ENCODE measurements around the gene PRAMEF5. TPM values are rescaled to one million over a fixed set of nuclear protein-coding genes. Genes with fewer than 3 reads are reported as not detected.
"Not testable (repeated sequence)": the region's sequence is repeated elsewhere in the genome, so short reads cannot be mapped to it uniquely, and the experiment has no call there.

PRAMEF5 gene
- total and polyA plus RNA-seq, 5 experiments from 2014 or later, result not detected

DNA sequence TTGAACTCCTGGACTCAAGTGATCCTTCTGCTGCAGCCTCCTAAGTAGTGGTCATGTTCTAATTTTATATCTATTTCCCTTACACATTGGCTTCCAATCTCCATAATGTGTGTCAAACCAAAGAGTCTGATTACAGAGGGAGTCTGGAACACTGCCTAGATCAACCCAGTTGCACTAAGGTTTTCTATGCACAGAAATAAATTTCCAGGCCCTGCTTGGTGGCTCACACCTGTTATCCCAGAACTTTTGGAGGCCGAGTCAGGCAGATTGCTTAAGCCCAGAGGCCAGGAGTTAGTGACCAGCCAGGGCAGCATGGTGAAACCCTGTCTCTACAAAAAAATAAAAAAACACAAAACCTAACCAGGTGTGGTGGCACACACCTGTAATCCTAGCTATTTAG lies 19.9 kb upstream of the PRAMEF5 start:
- H3K9me3 Mint-ChIP-seq, ATAC-seq, POLR2A ChIA-PET, H3K27ac Mint-ChIP-seq, H3K36me3 Mint-ChIP-seq, H3K4me1 Mint-ChIP-seq, H3K4me3 Mint-ChIP-seq: not testable (repeated sequence)
- DNase-seq, result peak in 1 of 10 donors; percentile 5
- H3K27me3 Mint-ChIP-seq, result peaks cover 4 to 13% (median 7%) of the 10 kb centered on the region in 5 donors

DNA sequence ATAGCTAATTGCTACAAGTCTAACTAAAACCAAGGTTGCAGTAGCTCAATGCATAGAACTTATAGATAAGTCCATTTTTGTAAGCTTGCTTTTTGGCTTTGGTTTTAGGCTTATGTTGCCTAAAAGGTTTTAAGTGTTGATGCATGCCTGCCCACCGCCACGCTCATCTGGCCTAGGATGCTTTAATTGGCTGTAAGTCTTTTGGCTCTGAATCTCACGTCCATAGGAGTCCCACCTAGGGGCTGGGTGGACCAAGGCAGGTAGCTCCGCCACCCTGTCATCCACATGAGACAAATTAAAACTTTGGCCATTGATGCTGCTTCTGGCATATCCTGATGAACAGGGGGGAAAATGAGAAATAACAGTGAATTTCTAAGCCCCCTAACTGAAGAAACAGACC lies 16.4 kb upstream of the PRAMEF5 start:
- H3K4me3 Mint-ChIP-seq, DNase-seq, H3K4me1 Mint-ChIP-seq, POLR2A ChIA-PET, ATAC-seq, H3K27ac Mint-ChIP-seq, H3K9me3 Mint-ChIP-seq, H3K36me3 Mint-ChIP-seq: not testable (repeated sequence)
- peaks cover 0 to 11% (median 0%) of the 10 kb centered on the region in 5 donors for H3K27me3 Mint-ChIP-seq

DNA sequence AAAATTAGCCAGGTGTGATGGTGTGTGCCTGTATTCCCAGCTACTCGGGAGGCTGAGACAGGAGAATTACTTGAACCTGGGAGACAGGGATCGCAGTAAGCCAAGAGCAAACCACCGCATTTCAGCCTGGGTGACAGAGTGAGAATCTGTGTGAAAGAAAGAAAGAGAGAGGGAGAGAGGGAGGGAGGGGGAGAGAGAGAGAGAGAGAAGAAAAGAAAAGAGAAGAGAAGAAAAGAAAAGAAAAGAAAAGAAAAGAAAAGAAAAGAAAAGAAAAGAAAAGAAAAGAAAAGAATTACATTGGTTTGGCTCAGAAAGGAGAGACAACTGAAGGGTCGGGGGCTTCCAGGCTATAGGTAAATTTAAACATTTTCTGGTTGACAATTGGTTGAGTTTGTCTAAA lies 14.4 kb upstream of the PRAMEF5 start:
- H3K27ac Mint-ChIP-seq, DNase-seq, H3K4me1 Mint-ChIP-seq, H3K36me3 Mint-ChIP-seq, POLR2A ChIA-PET, ATAC-seq, H3K4me3 Mint-ChIP-seq, H3K9me3 Mint-ChIP-seq: not testable (repeated sequence)
- peaks cover 0 to 11% (median 3%) of the 10 kb centered on the region in 5 donors for H3K27me3 Mint-ChIP-seq

DNA sequence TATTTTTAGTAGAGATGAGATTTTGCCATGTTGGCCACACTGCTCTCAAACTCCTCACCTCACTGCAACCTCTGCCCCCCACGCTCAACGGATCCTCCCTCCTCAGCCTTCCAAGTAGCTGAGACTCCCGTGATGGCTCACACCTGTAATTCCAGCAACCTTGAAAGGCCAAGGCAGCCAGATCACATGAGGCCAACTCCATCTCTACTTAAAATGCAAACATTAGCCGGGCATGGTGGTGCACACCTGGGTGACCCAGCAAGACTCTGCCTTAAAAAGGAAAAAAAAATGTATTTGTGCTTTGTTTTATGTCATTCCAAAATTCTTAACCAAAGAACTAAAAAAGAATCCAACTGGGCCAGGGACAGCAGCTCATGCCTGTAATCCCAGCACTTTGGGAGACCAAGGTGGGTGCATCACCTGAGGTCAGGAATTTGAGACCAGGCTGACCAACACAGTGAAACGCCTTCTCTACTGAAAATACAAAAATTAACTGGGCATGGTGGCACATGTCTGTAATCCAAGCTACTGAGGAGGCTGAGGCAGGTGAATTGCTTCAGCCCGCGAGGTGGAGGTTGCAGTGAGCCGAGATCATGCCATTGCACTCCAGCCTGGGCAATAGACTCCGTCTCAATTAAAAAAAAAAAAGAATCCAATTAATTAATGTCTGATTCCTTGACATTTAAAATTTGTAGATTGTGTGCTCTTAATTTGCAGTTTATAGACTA lies 10.3 kb upstream of the PRAMEF5 start:
- peaks cover 0 to 13% (median 9%) of the 10 kb centered on the region in 5 donors for H3K27me3 Mint-ChIP-seq
- ATAC-seq, POLR2A ChIA-PET, DNase-seq, H3K9me3 Mint-ChIP-seq, H3K4me3 Mint-ChIP-seq, H3K4me1 Mint-ChIP-seq, H3K36me3 Mint-ChIP-seq, H3K27ac Mint-ChIP-seq: not testable (repeated sequence)

DNA sequence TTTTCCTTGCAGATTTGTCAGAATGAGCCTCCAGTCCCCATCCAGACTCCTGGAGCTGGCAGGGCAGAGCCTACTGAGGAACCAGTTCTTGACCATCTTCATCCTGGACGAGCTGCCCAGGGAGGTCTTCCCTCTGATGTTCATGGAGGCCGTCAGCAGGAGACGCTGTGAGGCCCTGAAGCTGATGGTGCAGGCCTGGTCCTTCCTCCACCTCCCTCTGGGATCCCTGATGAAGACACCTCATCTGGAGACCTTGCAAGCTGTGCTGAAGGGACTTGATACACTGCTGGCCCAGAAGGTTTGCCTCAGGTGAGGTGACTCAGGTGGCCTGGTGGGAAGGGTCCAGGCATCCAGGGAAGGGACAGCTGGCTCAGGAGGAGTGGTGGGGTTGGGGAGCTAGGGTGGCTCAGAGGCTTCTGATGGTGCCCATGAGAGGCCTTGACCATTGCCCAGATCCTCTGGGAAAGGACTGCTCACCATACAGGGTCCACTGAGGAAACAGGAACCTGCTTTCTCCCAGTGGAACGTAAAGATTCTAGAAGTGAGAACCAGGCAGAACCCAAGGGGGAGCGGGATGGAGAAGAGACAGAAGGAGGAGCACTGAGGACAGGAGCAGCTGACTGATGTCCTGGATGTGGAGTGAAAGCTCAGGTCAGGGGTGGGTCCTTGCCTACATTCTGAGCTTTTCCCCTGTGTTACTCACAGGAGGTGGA lies 8.0 kb upstream of the PRAMEF5 start:
- H3K4me3 Mint-ChIP-seq, H3K27ac Mint-ChIP-seq, H3K36me3 Mint-ChIP-seq, ATAC-seq, H3K4me1 Mint-ChIP-seq, H3K9me3 Mint-ChIP-seq, POLR2A ChIA-PET, DNase-seq: not testable (repeated sequence)
- H3K27me3 Mint-ChIP-seq, result peaks cover 0 to 13% (median 9%) of the 10 kb centered on the region in 5 donors

DNA sequence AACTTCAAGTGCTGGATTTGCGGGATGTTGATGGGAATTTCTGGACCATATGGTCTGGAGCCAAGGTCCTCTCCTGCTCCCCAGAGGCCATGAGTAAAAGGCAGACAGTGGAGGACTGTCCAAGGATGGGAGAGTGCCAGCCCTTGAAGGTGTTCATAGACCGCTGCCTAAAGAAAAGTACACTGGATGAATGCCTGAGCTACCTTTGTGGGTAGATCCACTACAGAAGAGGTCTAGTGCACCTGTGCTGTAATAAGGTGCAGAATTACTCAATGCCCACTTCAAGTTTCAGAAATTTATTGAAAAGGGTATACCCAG lies 7.5 kb upstream of the PRAMEF5 start:
- H3K4me3 Mint-ChIP-seq, DNase-seq, POLR2A ChIA-PET, H3K27ac Mint-ChIP-seq, H3K9me3 Mint-ChIP-seq, H3K4me1 Mint-ChIP-seq, ATAC-seq, H3K36me3 Mint-ChIP-seq: not testable (repeated sequence)
- H3K27me3 Mint-ChIP-seq, result peaks cover 0 to 13% (median 9%) of the 10 kb centered on the region in 5 donors

DNA sequence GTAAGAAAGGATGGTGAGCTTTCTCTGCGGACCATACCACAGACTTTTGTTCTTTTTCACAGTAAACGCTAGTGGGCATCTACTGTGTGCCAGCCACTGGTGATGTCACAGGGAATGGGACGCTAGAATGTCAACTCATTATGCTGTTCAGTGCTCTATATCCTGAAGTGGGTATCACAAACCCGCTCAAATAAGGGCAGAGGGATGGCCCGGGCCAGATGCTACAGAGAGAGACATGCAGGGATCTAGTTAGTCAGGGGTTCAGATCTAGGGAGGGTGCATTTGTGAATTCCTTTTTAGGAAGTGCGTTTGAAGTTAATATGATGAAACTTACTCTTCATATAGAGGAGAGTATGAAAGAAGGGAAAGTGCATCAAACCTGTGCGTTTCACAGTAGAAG lies 6.9 kb upstream of the PRAMEF5 start:
- H3K4me1 Mint-ChIP-seq, H3K9me3 Mint-ChIP-seq, POLR2A ChIA-PET, H3K36me3 Mint-ChIP-seq, DNase-seq, H3K27ac Mint-ChIP-seq, H3K4me3 Mint-ChIP-seq, ATAC-seq: not testable (repeated sequence)
- H3K27me3 Mint-ChIP-seq, result peaks cover 0 to 12% (median 9%) of the 10 kb centered on the region in 5 donors

DNA sequence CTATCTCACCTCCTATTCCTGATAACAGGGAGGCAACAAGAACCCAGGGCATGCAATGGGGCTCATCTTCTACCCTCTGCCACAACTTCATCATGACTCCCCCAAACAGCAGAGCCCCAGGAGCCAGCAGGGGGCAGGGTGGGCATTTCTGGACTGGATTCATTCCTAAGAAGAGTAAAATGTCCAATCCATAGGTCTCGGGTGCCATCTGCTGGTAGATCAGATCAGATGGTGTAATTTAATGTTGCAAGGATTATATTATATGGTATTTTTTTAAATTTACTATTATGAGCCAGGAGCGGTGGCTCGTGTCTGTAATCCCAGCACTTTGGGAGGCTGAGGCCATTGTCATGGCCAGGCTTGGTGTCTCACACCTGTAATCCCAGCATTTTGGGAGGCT lies 11.1 kb downstream of the PRAMEF5 start:
- H3K9me3 Mint-ChIP-seq, H3K4me3 Mint-ChIP-seq, H3K27me3 Mint-ChIP-seq, H3K36me3 Mint-ChIP-seq, POLR2A ChIA-PET, H3K4me1 Mint-ChIP-seq, DNase-seq, ATAC-seq, H3K27ac Mint-ChIP-seq: not testable (repeated sequence)

DNA sequence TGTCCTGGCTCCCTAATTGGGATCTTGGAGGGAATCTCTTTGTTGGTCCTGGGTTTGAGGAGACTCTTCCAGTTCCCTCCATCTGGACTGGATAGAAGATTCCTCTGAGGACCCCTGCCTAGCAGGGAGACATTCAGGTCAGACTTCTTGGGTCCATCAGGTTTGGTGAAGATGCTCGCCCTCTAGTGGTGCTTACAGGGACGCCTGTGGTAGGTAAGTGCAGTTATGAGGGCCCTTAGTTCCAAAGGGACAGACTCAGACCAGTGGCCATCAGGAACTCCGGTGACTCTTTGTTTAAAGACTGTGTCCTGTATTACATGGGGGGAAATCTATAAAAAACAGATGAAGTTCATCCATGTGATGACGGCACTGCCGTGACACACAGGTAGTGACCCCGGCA lies 23.0 kb downstream of the PRAMEF5 start:
- H3K9me3 Mint-ChIP-seq, H3K27ac Mint-ChIP-seq, H3K27me3 Mint-ChIP-seq, H3K4me1 Mint-ChIP-seq, H3K36me3 Mint-ChIP-seq, POLR2A ChIA-PET, DNase-seq, ATAC-seq, H3K4me3 Mint-ChIP-seq: not testable (repeated sequence)

DNA sequence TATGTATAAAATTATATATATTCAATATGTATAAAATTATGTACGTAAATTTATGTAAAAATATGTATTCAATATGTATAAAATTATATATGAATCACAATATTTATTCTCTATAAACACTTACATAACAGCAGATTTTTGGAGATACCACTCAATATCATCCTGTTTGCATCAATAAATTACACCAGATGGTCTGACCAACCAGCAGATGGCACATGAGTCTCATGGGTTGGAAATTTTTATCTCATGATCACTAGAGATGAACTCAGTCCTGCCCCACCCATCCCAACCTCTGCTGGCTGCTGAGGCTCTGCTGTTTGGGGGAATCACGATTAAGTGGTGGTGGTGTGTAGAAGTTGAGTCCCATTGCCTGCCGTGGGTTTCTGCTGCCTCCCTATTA lies 25.6 kb downstream of the PRAMEF5 start:
- H3K4me1 Mint-ChIP-seq, POLR2A ChIA-PET: not testable (repeated sequence)

DNA sequence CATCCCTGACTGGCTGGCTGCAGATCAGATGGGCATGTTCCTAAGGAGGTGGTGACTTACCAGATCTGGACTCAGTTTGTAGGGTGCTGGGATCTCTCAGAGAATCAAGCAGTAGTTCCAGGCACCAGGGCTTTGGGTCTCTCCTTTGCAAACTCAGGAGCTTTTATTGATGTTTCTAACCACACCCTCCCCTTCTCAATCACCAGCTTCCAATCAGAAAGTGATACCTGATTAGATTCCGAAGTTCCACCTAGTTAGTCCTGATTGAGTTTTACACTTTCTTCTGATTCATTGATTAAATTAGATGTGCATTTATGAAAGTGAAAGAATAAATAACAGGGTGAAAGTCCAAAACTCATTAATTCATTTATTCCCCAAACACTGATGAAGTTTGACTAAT lies 31.0 kb downstream of the PRAMEF5 start, which contains the start of gene PRAMEF8:
Gene PRAMEF8 (minus strand): TSS at position 101 of the 400 bp plus-strand sequence. CDS start 1,046 bp downstream, outside the sequence.
- H3K4me3 Mint-ChIP-seq, ATAC-seq, H3K36me3 Mint-ChIP-seq, DNase-seq, H3K27me3 Mint-ChIP-seq, H3K9me3 Mint-ChIP-seq, POLR2A ChIA-PET, H3K4me1 Mint-ChIP-seq, H3K27ac Mint-ChIP-seq: not testable (repeated sequence)

More for the DNA sequence above, 25.6 kb downstream of the PRAMEF5 start:
- not testable (repeated sequence) for H3K27me3 Mint-ChIP-seq, ATAC-seq, H3K9me3 Mint-ChIP-seq, DNase-seq, H3K36me3 Mint-ChIP-seq, H3K27ac Mint-ChIP-seq, H3K4me3 Mint-ChIP-seq

DNA sequence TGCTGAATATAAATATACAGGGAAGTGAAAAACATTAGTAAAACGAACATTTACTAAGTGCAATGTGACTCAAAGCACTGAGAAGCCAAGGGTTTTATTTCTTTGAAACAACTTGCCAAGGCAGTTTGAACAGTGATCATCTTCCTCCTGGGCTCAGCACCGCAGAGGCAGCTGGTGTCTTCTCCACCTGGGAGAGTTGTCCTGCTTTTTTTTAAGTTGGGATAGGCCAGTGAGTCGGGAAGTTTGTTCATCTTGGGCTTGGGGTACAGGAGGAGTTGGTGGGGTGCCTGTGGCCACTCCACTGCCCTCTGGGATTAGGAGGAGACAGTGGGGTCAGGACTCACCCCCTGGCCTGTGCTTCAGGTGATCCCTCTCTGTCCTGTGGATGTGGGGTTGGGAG lies 35.0 kb downstream of the PRAMEF5 start:
- H3K4me1 Mint-ChIP-seq, ATAC-seq, DNase-seq, H3K27ac Mint-ChIP-seq, H3K36me3 Mint-ChIP-seq, H3K4me3 Mint-ChIP-seq, H3K9me3 Mint-ChIP-seq, H3K27me3 Mint-ChIP-seq, POLR2A ChIA-PET: not testable (repeated sequence)

DNA sequence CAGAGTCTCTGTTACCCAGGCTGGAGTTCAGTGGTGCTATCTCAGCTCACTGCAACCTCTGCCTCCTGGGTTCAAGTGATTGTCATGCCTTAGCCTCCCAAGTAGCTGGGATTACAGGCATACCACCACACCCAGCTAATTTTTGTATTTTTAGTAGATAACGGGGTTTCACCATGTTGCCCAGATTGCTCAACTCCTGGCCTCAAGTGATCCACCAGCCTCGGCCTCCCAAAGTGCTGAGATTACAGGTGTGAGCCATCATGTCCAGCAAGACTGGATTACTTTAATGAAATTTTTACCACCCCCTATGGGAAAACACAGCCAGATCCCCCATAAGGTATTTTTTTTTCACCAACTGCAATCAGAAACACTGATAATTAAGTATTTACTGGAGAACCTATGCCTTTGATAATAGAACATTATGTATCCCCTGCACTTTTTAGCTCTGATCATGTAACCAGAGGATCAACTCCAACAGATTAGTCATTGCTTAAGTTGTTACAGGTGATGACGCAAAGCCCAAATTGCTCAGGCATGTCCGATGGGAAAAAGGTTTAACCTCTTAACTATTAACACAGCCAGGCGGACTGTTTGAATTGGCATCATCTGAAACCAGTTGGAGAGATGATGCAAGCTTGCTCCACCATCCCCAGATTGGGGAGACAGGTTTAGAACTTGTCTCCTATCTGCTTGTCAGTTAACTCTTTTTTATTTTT lies 43.4 kb downstream of the PRAMEF5 start:
- POLR2A ChIA-PET, H3K36me3 Mint-ChIP-seq, ATAC-seq, H3K9me3 Mint-ChIP-seq, H3K4me1 Mint-ChIP-seq, H3K4me3 Mint-ChIP-seq, H3K27me3 Mint-ChIP-seq, H3K27ac Mint-ChIP-seq, DNase-seq: not testable (repeated sequence)
